B cell (primary cell): ENCODE measurements around the gene VWA5B2.

Experiments
- EZH2 ChIP-seq: IDR thresholded peaks from 2 replicates; pipeline ENCODE4 v1.6.1; 2012; ENCODE audit warnings: borderline replicate concordance, low read depth, mild to moderate bottlenecking, moderate library complexity, low read length; ENCODE audit not compliant: insufficient read depth, poor library complexity, severe bottlenecking
- TF ChIP-seq, protein P1 (sequence below): fragments of 200-600 bp; IDR thresholded peaks from one replicate; pipeline ENCODE4 v1.8.0; 2022; ENCODE audit warnings: antibody characterized with exemption, mild to moderate bottlenecking

DNA sequence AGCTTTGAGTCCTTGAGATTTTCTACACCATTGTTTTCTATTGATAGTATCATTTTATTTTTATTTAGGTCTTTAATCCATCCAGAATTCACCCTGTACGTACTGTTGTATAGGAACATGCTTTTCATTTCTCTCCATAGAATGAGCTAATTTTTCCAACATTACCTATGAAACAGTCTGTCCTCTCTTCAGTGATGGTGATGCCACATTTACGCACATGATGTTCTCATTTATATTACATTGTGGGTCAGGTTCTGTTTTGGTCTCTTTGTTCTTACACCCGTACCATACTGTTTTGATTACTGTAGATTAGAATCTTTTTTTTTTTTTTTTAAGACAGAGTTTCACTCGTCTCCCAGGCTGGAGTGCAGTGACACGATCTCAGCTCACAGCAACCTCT, 17.7 kb upstream of the VWA5B2 start:
- TF ChIP-seq EZH2 = no peak
- TF ChIP-seq, protein P1, sequence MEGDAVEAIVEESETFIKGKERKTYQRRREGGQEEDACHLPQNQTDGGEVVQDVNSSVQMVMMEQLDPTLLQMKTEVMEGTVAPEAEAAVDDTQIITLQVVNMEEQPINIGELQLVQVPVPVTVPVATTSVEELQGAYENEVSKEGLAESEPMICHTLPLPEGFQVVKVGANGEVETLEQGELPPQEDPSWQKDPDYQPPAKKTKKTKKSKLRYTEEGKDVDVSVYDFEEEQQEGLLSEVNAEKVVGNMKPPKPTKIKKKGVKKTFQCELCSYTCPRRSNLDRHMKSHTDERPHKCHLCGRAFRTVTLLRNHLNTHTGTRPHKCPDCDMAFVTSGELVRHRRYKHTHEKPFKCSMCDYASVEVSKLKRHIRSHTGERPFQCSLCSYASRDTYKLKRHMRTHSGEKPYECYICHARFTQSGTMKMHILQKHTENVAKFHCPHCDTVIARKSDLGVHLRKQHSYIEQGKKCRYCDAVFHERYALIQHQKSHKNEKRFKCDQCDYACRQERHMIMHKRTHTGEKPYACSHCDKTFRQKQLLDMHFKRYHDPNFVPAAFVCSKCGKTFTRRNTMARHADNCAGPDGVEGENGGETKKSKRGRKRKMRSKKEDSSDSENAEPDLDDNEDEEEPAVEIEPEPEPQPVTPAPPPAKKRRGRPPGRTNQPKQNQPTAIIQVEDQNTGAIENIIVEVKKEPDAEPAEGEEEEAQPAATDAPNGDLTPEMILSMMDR = no peak
